ENCODE measurements around the gene WSCD1.

Gene WSCD1

DNA sequence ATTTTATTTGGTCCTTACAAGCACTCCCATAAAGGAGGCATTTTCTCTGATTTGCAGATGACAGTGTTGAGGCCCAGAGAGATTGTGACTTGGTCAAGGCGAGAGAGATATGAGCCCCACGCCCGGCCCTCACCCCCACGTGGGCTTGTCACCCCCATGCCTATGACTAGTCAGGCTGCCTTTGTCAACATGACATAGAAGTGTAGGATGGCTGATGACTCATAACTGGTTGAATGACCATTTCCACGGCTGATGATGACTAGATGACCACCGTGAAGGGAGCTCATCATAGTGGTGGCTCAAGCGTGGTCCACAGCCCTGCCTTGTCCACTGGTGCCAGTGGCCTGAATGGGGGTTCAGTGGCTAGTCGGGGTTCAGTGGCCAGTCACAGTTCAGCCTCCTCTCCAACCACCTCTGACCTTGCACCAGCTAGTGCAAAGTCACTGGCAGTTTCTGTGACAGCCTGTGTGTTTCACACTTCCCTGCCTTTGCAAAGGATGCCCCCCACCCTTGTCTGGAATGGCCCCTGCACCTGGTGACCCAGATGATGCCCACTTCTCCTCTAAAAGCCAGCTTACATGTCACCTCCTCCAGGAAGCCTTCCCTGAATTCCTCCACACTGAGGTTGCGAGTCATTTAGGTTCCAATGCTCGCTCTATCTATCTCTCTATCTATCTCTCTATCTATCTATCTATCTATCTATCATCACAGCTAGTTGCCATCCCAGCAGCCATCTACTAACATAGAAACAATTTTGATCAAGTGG, 3.8 kb upstream of the WSCD1 start:
- DNase-seq (ENCODE audit: low spot score): no peak
- TF ChIP-seq, protein P1, sequence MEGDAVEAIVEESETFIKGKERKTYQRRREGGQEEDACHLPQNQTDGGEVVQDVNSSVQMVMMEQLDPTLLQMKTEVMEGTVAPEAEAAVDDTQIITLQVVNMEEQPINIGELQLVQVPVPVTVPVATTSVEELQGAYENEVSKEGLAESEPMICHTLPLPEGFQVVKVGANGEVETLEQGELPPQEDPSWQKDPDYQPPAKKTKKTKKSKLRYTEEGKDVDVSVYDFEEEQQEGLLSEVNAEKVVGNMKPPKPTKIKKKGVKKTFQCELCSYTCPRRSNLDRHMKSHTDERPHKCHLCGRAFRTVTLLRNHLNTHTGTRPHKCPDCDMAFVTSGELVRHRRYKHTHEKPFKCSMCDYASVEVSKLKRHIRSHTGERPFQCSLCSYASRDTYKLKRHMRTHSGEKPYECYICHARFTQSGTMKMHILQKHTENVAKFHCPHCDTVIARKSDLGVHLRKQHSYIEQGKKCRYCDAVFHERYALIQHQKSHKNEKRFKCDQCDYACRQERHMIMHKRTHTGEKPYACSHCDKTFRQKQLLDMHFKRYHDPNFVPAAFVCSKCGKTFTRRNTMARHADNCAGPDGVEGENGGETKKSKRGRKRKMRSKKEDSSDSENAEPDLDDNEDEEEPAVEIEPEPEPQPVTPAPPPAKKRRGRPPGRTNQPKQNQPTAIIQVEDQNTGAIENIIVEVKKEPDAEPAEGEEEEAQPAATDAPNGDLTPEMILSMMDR (IDR thresholded peaks at IDR 0.05; ENCODE audit: borderline replicate concordance, control extremely low read depth, extremely low read depth, insufficient read depth, missing control alignments): no peak
- in situ Hi-C loops (cut with MboI; ENCODE audit: low sequenced_read_pairs, unreplicated experiment): no loop called here

DNA sequence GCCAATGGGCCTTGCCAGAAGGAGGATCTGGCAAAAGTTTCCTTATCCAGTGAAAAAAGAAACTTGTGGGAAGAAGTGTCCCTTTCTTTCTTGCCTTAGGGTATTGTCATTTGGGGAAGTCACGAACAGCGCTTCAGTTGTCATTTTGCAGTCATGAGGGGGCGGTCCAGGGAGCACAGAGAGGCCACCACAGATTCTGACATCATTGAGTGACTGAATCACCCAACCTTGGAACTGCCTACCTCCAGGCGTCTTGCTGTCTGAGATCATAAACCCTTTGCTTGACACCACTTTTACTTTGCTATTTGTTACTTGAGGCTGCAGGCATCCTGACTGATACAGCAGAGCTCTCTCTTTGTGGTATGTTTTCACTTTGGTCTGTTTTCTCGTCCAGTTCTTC, 3.1 kb upstream of the WSCD1 start:
- TF ChIP-seq, protein P1 (IDR thresholded peaks at IDR 0.05; ENCODE audit: borderline replicate concordance, control extremely low read depth, extremely low read depth, insufficient read depth, missing control alignments): no peak
- in situ Hi-C loops (cut with MboI; ENCODE audit: low sequenced_read_pairs, unreplicated experiment): no loop called here
- no peak for DNase-seq (ENCODE audit: low spot score)

DNA sequence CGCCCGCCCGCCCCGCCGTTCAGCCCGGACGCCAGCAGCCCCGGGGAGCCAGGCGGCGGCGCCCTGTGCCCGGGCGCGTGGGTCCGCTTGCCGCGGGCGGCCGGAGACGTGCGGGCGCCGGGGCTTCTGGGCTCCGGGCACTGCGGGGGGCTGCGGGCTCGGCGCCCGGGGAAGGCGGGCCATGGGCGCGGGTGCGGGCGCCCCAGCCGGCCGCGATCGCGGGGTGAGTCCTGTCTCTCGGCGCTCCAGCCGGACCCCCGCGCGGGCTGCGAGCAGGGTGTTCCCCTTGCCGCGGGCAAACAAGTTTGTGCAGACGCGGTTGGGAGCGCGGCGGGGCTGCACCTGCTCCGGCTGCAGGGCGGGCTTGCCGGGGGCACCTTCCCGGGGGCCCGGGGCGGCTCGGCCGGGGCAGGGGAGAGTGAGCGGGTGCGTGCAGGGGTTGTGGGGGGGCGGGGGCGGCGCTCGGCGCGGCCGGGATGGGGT, 292 bp downstream of the WSCD1 start:
- no peak for DNase-seq (ENCODE audit: low spot score)
- TF ChIP-seq, protein P1 (IDR thresholded peaks at IDR 0.05; ENCODE audit: borderline replicate concordance, control extremely low read depth, extremely low read depth, insufficient read depth, missing control alignments): no peak
- in situ Hi-C loops (cut with MboI; ENCODE audit: low sequenced_read_pairs, unreplicated experiment): no loop called here

DNA sequence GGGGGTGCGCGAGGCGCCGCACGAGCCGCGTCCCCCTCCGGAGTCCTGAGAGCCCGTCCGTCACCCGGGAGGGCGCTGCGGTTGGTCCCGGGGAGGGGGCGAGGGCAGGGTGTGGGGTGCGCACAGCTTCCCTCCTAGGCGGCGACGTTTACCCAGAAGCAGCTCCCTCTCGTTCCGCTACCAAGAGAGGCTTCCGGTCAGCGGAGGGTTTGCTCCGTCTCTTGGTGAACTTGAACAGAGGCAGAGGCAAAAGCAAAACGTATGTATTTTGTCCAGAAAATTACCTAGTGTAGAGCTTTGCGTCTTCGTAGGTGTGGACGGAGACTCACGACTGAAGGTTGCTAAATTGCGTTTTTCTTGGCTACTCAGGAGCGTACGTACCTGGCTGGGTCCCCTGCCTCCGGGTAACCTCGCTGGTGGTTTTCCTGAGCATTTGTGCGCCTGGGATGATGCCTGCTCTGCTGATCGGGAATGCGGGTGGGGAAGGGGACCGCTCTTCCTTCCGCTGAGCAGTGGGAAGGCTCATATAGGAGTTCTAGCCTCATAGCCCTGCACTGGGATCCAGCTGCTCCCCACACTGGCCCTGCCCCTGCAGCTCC, 833 bp downstream of the WSCD1 start:
- DNase-seq (ENCODE audit: low spot score): peak; percentile 47
- TF ChIP-seq, protein P1 (IDR thresholded peaks at IDR 0.05; ENCODE audit: borderline replicate concordance, control extremely low read depth, extremely low read depth, insufficient read depth, missing control alignments): no peak
- in situ Hi-C loops (cut with MboI; ENCODE audit: low sequenced_read_pairs, unreplicated experiment): no loop called here

DNA sequence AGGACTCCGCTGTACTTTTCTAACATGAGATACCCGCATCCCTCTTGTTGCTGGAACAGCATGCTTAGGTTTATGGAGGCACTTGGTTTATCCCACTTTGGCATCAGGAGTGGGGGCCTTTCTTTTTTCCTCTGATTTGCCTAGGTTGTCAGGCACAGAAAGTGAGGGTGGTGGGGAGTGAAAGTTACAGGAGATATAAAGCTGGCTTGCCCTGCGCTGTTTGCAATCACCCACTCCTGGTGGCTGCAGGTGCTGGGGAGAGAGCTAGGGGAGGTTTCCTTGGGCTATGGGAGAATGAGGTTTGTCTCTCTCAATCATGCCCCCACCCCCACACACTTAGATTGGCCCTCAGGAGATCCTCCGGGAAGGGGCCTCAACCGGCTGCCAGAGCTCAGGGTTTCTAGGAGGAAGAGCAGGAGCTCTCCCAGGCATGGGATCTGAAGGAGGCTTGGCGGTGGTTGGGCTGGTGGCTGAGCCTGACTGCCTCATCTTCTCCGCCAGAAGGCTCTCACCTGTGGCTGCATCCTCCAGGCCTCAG, 1.4 kb downstream of the WSCD1 start:
- in situ Hi-C loops (cut with MboI; ENCODE audit: low sequenced_read_pairs, unreplicated experiment): no loop called here
- TF ChIP-seq, protein P1 (IDR thresholded peaks at IDR 0.05; ENCODE audit: borderline replicate concordance, control extremely low read depth, extremely low read depth, insufficient read depth, missing control alignments): no peak
- no peak for DNase-seq (ENCODE audit: low spot score)

DNA sequence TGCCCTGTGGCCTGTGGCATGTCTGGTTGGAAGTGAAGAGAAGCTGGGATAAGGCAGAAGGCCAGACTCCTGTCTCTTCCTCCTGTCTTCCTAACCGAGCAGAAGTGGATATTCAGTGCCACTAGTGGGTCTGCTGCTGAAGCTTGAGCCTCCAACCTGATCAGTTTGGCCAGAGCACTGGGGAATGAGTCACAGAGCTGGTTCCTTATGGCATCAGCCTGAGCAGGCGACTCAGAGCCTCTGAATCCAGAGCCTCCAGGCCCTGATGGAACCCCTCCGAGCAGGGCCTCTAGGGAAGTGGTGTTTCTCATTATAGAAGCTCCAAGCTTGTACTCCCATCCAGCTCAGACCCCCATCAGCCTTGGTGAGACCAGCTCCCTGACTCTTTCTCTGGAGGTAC, 2.0 kb downstream of the WSCD1 start:
- DNase-seq (ENCODE audit: low spot score): no peak
- in situ Hi-C loops (cut with MboI; ENCODE audit: low sequenced_read_pairs, unreplicated experiment): no loop called here
- TF ChIP-seq, protein P1 (IDR thresholded peaks at IDR 0.05; ENCODE audit: borderline replicate concordance, control extremely low read depth, extremely low read depth, insufficient read depth, missing control alignments): no peak
